Testis (tissue), 2 donors: ENCODE data around the gene ENPEP.

Source experiments
- POLR2A ChIP-seq: fragments of 450-650 bp; IDR thresholded peaks from one replicate; pipeline ENCODE4 v1.6.1; 2017; ENCODE audit warnings: antibody characterized with exemption, mild to moderate bottlenecking, moderate library complexity
- TF ChIP-seq, protein P1 (sequence below), 3 experiments: fragments of 450-650 bp in 2 of 3; fragments of 200-600 bp in 1 of 3; sonication (generic) in 1 of 3; IDR thresholded peaks; one replicate each; pipeline ENCODE4 v1.5.1; 2016 to 2019; ENCODE audit warnings: antibody characterized with exemption in 3 of 3, mild to moderate bottlenecking in 2 of 3, moderate library complexity in 1 of 3

DNA sequence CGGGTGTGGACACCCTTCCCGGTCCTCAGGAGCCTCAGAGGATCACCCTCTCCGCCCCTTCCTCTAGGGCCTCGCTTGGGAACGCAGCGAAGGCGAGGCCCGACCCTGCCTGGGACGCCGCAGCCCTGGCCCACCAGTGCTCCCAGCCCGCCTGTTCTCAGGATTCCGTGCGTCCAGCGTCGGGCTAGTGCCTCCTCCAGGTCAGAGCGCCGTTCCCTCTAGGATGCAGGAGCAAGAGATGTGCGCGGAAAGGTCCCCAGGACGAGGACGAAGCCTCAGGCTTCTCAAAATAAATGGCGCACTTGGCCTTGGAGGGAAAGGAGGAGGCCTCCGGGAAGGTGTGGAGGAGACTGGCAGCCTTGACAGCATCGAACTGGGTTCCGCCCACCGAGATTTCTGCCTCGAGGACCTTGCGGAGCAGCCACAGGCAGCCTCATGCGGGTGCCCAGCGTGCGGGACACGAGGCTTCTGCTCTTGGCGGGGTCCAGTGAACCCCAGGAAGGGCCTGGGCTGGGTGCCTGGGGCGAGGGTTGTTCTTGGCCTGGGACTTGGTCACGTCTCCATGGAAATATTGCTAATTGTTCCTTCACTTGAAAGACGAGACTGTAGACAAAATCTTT, 111.8 kb downstream of the ENPEP start:
- TF ChIP-seq, protein P1, sequence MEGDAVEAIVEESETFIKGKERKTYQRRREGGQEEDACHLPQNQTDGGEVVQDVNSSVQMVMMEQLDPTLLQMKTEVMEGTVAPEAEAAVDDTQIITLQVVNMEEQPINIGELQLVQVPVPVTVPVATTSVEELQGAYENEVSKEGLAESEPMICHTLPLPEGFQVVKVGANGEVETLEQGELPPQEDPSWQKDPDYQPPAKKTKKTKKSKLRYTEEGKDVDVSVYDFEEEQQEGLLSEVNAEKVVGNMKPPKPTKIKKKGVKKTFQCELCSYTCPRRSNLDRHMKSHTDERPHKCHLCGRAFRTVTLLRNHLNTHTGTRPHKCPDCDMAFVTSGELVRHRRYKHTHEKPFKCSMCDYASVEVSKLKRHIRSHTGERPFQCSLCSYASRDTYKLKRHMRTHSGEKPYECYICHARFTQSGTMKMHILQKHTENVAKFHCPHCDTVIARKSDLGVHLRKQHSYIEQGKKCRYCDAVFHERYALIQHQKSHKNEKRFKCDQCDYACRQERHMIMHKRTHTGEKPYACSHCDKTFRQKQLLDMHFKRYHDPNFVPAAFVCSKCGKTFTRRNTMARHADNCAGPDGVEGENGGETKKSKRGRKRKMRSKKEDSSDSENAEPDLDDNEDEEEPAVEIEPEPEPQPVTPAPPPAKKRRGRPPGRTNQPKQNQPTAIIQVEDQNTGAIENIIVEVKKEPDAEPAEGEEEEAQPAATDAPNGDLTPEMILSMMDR (IDR thresholded peaks at IDR 0.05): no peak
- TF ChIP-seq POLR2A: no peak
